Chondrocyte (in vitro differentiated cells): ENCODE results near the gene CKM. TPM values are rescaled to one million over a fixed set of nuclear protein-coding genes. Genes with fewer than 3 reads are reported as not detected.

Experiments used
- DNase-seq: peaks from one replicate; pipeline ENCODE4 v3.0.0; 2021; ENCODE audit warnings: mixed read lengths, low spot score
- H3K27ac Mint-ChIP-seq: one replicate; pipeline ENCODE4 v1.8.0; 2021; ENCODE audit warnings: mild to moderate bottlenecking, moderate library complexity, mixed read lengths; ENCODE audit not compliant: unreplicated experiment
- H3K27me3 Mint-ChIP-seq: 2 replicates; pipeline ENCODE4 v1.8.0; 2021; ENCODE audit warnings: low read depth, mixed read lengths
- H3K36me3 Mint-ChIP-seq: 2 replicates; pipeline ENCODE4 v1.8.0; 2021; ENCODE audit warnings: low read depth, mixed read lengths
- H3K4me1 Mint-ChIP-seq: 2 replicates; pipeline ENCODE4 v1.8.0; 2021; ENCODE audit warnings: low read depth, mild to moderate bottlenecking, mixed read lengths
- H3K4me3 Mint-ChIP-seq: one replicate; pipeline ENCODE4 v1.8.0; 2021; ENCODE audit warnings: mild to moderate bottlenecking, moderate library complexity, mixed read lengths; ENCODE audit not compliant: unreplicated experiment
- H3K9me3 Mint-ChIP-seq: 2 replicates; pipeline ENCODE4 v1.8.0; 2021; ENCODE audit warnings: low read depth, mixed read lengths
- CTCF ChIP-seq: fragments of 200-600 bp; sonication (generic); IDR thresholded peaks from 2 replicates; pipeline ENCODE4 v1.5.0; 2021; ENCODE audit warnings: antibody characterized with exemption, mild to moderate bottlenecking, moderate library complexity
- total RNA-seq: library from RNA; stranded (reverse); gene quantifications from 3 replicates; pipeline ENCODE4 v1.2.1, GENCODE V29; 2021

CKM gene
- total RNA-seq, 1 donor from 2014 or later, result not detected

GRCh38 chr19:45267296-45267695 is 55.4 kb downstream of the CKM start:
- H3K4me1 Mint-ChIP-seq, result no peaks in the 10 kb centered on the region
- no peak overlapping the region for H3K4me3 Mint-ChIP-seq
- H3K9me3 Mint-ChIP-seq, result no peaks in the 10 kb centered on the region
- no peak overlapping the region for H3K27ac Mint-ChIP-seq
- no peaks in the 10 kb centered on the region for H3K27me3 Mint-ChIP-seq
- H3K36me3 Mint-ChIP-seq, result peaks cover 22% of the 10 kb centered on the region
- DNase-seq, result no peak
- no peak for TF ChIP-seq CTCF

- Mint-ChIP-seq H3K27me3 (no peaks in the 10 kb centered on the region), H3K36me3 (peaks cover 17% of the 10 kb centered on the region), H3K4me1 (no peaks in the 10 kb centered on the region), H3K9me3 (no peaks in the 10 kb centered on the region), H3K27ac (no peak overlapping the region), H3K4me3 (no peak overlapping the region)
- TF ChIP-seq CTCF, result no peak
- no peak for DNase-seq
These were observed 57.3 kb downstream of the CKM start for GRCh38 chr19:45265375-45265774.

GRCh38 chr19:45264781-45265317 is 57.8 kb downstream of the CKM start:
- H3K4me3 Mint-ChIP-seq, result no peak overlapping the region
- no peaks in the 10 kb centered on the region for H3K4me1 Mint-ChIP-seq
- no peak for DNase-seq
- H3K27ac Mint-ChIP-seq, result no peak overlapping the region
- peaks cover 15% of the 10 kb centered on the region for H3K36me3 Mint-ChIP-seq
- H3K9me3 Mint-ChIP-seq, result no peaks in the 10 kb centered on the region
- H3K27me3 Mint-ChIP-seq, result no peaks in the 10 kb centered on the region
- TF ChIP-seq CTCF, result no peak

- Mint-ChIP-seq H3K4me3 (no peak overlapping the region), H3K27me3 (no peaks in the 10 kb centered on the region), H3K9me3 (no peaks in the 10 kb centered on the region), H3K36me3 (peaks cover 13% of the 10 kb centered on the region), H3K4me1 (no peaks in the 10 kb centered on the region), H3K27ac (no peak overlapping the region)
- no peak for DNase-seq
- TF ChIP-seq CTCF, result no peak
These were observed 59.7 kb downstream of the CKM start for GRCh38 chr19:45263013-45263412.

GRCh38 chr19:45262570-45262969 is 60.1 kb downstream of the CKM start:
- no peak overlapping the region for H3K27ac Mint-ChIP-seq

More at GRCh38 chr19:45262570-45262969, 60.1 kb downstream of the CKM start:
- peaks cover 13% of the 10 kb centered on the region for H3K36me3 Mint-ChIP-seq
- H3K4me1 Mint-ChIP-seq, result no peaks in the 10 kb centered on the region
- no peak overlapping the region for H3K4me3 Mint-ChIP-seq
- no peaks in the 10 kb centered on the region for H3K27me3 Mint-ChIP-seq
- TF ChIP-seq CTCF, result no peak
- no peaks in the 10 kb centered on the region for H3K9me3 Mint-ChIP-seq
- DNase-seq, result no peak
